Neural crest cell (in vitro differentiated cells): ENCODE data around the gene NFYA. TPM values are rescaled to one million over a fixed set of nuclear protein-coding genes. Genes with fewer than 3 reads are reported as not detected.

Experiments used
- DNase-seq: peaks from one replicate; pipeline ENCODE4 v3.0.0; 2021; ENCODE audit warnings: low read depth, mixed read lengths, low spot score
- H3K27ac Mint-ChIP-seq: one replicate; pipeline ENCODE4 v1.8.0; 2021; ENCODE audit warnings: mild to moderate bottlenecking, mixed read lengths; ENCODE audit not compliant: unreplicated experiment
- H3K27me3 Mint-ChIP-seq: 2 replicates; pipeline ENCODE4 v1.8.0; 2021; ENCODE audit warnings: low read depth, mild to moderate bottlenecking, mixed read lengths
- H3K36me3 Mint-ChIP-seq: 2 replicates; pipeline ENCODE4 v1.8.0; 2021; ENCODE audit warnings: low read depth, mild to moderate bottlenecking, mixed read lengths
- H3K4me1 Mint-ChIP-seq: 2 replicates; pipeline ENCODE4 v1.8.0; 2021; ENCODE audit warnings: mixed read lengths
- H3K4me3 Mint-ChIP-seq: one replicate; pipeline ENCODE4 v1.8.0; 2021; ENCODE audit warnings: mild to moderate bottlenecking, mixed read lengths
- H3K9me3 Mint-ChIP-seq: 2 replicates; pipeline ENCODE4 v1.8.0; 2021; ENCODE audit warnings: mixed read lengths
- total RNA-seq: library from RNA; stranded (reverse); gene quantifications from 2 replicates; pipeline ENCODE4 v1.2.1, GENCODE V29; 2021
- TF ChIP-seq, protein P1 (sequence below): fragments of 200-600 bp; sonication (generic); conservative IDR thresholded peaks from 2 replicates; pipeline ENCODE4 v1.5.0; 2021; ENCODE audit warnings: antibody characterized with exemption, mild to moderate bottlenecking

NFYA gene
- total RNA-seq, 1 donor from 2014 or later, result 59.7 TPM

- Mint-ChIP-seq H3K9me3 (no peaks in the 10 kb centered on the region), H3K4me3 (peak overlapping the region; percentile 97), H3K27ac (peak overlapping the region; percentile 57), H3K4me1 (peaks cover 40% of the 10 kb centered on the region), H3K27me3 (no peaks in the 10 kb centered on the region), H3K36me3 (peaks cover 5% of the 10 kb centered on the region)
- DNase-seq, result no peak
- TF ChIP-seq, protein P1, sequence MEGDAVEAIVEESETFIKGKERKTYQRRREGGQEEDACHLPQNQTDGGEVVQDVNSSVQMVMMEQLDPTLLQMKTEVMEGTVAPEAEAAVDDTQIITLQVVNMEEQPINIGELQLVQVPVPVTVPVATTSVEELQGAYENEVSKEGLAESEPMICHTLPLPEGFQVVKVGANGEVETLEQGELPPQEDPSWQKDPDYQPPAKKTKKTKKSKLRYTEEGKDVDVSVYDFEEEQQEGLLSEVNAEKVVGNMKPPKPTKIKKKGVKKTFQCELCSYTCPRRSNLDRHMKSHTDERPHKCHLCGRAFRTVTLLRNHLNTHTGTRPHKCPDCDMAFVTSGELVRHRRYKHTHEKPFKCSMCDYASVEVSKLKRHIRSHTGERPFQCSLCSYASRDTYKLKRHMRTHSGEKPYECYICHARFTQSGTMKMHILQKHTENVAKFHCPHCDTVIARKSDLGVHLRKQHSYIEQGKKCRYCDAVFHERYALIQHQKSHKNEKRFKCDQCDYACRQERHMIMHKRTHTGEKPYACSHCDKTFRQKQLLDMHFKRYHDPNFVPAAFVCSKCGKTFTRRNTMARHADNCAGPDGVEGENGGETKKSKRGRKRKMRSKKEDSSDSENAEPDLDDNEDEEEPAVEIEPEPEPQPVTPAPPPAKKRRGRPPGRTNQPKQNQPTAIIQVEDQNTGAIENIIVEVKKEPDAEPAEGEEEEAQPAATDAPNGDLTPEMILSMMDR, result no peak
Observed at GRCh38 chr6:41074692-41075436, 2.1 kb downstream of the NFYA start.

DNA sequence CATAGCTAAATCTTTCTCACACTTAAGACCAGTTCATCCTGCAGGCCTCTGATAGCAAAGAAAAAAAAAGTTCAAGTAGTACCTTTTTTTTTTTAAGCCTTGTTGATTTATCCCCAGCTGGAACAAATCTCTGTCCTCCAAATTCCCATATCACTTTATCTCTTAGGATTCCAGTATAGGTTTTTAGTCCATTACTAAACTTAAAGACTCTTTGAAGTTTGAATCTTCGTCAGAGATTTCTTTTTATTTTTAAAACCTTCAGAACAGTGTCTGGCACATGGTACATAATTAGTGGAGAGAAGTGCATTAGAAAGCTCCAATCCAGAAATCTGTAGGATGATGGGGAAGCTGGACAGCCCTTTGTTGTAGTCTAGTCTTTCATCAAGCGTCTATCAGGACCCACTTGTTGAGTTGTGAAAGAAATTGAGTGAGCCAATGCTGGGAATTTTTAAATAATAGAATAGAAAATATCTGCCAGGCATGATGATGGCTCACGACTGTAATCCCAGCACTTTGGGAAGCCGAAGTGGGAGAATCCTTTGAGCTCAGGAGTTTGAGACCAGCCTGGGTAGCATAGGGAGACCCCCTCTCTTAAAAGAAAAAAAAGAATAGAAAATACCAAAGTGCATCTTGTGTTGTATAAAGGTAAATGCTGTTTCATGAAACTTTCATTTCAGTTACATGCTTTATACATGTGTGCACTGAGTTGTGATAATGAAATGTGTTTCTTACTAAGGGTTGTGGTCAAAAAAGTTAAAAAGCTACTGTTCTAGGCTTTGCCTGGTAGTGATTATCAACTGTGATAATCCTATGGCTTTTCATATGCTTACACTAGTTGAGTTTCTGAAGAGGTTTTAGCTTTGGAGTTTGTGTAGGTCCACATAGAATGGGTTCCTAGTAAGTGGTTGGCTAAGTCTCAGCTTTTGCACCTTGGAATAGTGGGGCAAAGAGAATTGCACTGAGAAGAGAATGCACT lies 3.2 kb downstream of the NFYA start:
- TF ChIP-seq, protein P1, result no peak
- no peak overlapping the region for H3K27ac Mint-ChIP-seq
- DNase-seq, result no peak
- H3K4me3 Mint-ChIP-seq, result peak overlapping the region; percentile 97
- H3K27me3 Mint-ChIP-seq, result no peaks in the 10 kb centered on the region
- H3K4me1 Mint-ChIP-seq, result peaks cover 35% of the 10 kb centered on the region
- peaks cover 9% of the 10 kb centered on the region for H3K36me3 Mint-ChIP-seq
- H3K9me3 Mint-ChIP-seq, result no peaks in the 10 kb centered on the region

DNA sequence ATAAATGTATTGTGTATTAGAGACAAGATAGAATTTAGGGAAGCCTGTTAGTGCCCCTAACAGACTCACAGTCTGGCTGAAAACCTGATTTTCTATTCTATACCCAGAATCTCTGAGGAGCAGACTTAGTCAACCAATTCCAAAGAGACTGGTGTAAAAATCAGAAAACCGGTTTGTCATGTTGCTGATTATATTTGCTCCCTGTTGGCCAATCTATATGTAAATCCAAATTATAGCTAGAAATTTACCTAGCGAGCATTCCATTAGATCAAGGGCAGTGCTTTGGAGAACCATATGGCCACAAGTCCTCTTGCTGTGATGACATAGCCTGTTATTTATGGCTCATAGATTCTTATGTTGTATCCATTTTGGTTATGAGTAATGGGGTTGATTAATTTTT lies 4.8 kb downstream of the NFYA start:
- Mint-ChIP-seq H3K27me3 (no peaks in the 10 kb centered on the region), H3K36me3 (peaks cover 11% of the 10 kb centered on the region), H3K4me1 (peaks cover 27% of the 10 kb centered on the region), H3K27ac (no peak overlapping the region), H3K9me3 (no peaks in the 10 kb centered on the region), H3K4me3 (peak overlapping the region; percentile 72)
- DNase-seq, result no peak
- TF ChIP-seq, protein P1, result no peak

- H3K4me3 Mint-ChIP-seq, result no peak overlapping the region
- DNase-seq, result no peak
- peaks cover 15% of the 10 kb centered on the region for H3K36me3 Mint-ChIP-seq
- no peak overlapping the region for H3K27ac Mint-ChIP-seq
- H3K27me3 Mint-ChIP-seq, result no peaks in the 10 kb centered on the region
- TF ChIP-seq, protein P1, result no peak
- peaks cover 24% of the 10 kb centered on the region for H3K4me1 Mint-ChIP-seq
- H3K9me3 Mint-ChIP-seq, result no peaks in the 10 kb centered on the region
Observed at GRCh38 chr6:41078101-41078500, 5.3 kb downstream of the NFYA start.

DNA sequence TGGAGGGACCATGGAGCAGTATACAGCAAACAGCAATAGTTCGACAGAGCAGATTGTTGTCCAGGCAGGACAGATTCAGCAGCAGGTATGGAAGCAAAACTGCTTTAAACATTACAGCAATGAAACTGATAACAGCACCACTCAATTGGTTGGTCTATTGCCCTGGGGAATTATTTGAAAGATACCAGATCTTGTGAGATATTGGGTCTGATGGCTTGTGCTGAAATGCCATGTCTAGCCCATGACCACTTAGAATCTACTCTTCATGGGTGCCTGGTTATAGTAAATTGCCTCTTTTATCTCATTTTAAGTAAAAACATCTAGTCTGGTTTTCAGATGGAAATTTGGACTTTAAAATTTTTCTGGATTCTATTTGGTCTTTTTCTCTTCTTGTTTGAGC lies 6.3 kb downstream of the NFYA start:
- TF ChIP-seq, protein P1, result no peak
- Mint-ChIP-seq H3K27ac (peak overlapping the region; percentile 35), H3K4me3 (no peak overlapping the region), H3K4me1 (peaks cover 22% of the 10 kb centered on the region), H3K36me3 (peaks cover 18% of the 10 kb centered on the region), H3K9me3 (no peaks in the 10 kb centered on the region), H3K27me3 (no peaks in the 10 kb centered on the region)
- DNase-seq, result no peak
